ENCODE results near the gene TAF11L2.
"Not testable (repeated sequence)": the region's sequence is repeated elsewhere in the genome, so short reads cannot be mapped to it uniquely, and the experiment has no call there.

GRCh38 chr5:17519508-17519907 lies 21.5 kb downstream of the TAF11L2 start:
- TF ChIP-seq EZH2 (IDR thresholded peaks at IDR 0.05; ENCODE audit: borderline replicate concordance, low read depth, low read length, poor library complexity, severe bottlenecking); CTCF (conservative IDR thresholded peaks at IDR 0.05; ENCODE audit: low read depth, low read length): not testable (repeated sequence)

Data from A673 (cell line).